Heart right ventricle (tissue), 16 donors: Measurements from ENCODE around the gene TMEM88. TPM values are rescaled to one million over a fixed set of nuclear protein-coding genes. Genes with fewer than 3 reads are reported as not detected.

Experiments used
- ATAC-seq, 8 donors: fragments of 200-7000 bp; cut with Tn5 transposase; one replicate each; pipeline ENCODE4 v1.9.1; 2020; ENCODE audit warnings: mild to moderate bottlenecking in 8 of 8, moderate library complexity in 8 of 8, moderate number of reproducible peaks in 1 of 8
- DNase-seq, 2 donors: peaks; one replicate each; pipeline ENCODE4 v3.0.0-alpha.2; 2020
- H3K27ac ChIP-seq, 10 donors: fragments of 200-600 bp; sonication (generic) in 2 of 10; one replicate each; pipeline versions ENCODE4 v1.5.0 to v1.8.0; 2020 to 2022; ENCODE audit warnings: mild to moderate bottlenecking in 3 of 10
- H3K27me3 ChIP-seq, 7 donors: fragments of 200-600 bp; one replicate each; pipeline ENCODE4 v1.8.0; 2021 to 2022; ENCODE audit warnings: mild to moderate bottlenecking in 2 of 7
- H3K36me3 ChIP-seq, 9 donors: fragments of 200-600 bp; sonication (generic) in 1 of 9; one replicate each; pipeline versions ENCODE4 v1.5.0 to v1.8.0; 2020 to 2022; ENCODE audit warnings: mild to moderate bottlenecking in 2 of 9
- H3K4me1 ChIP-seq, 9 donors: fragments of 200-600 bp; sonication (generic) in 1 of 9; one replicate each; pipeline versions ENCODE4 v1.5.0 to v1.8.0; 2020 to 2022; ENCODE audit warnings: mild to moderate bottlenecking in 4 of 9
- H3K4me3 ChIP-seq, 10 donors: fragments of 200-600 bp; sonication (generic) in 2 of 10; one replicate each; pipeline versions ENCODE4 v1.5.0 to v1.8.0; 2020 to 2022; ENCODE audit warnings: mild to moderate bottlenecking in 7 of 10, moderate library complexity in 2 of 10
- H3K9me3 ChIP-seq, 11 donors: fragments of 200-600 bp in 10 of 11; sonication (generic) in 2 of 11; one replicate each; pipeline versions ENCODE4 v1.5.0 to v1.8.0; 2013 to 2022; ENCODE audit warnings: mild to moderate bottlenecking in 2 of 11, control low read depth in 1 of 11, moderate library complexity in 1 of 11
- CTCF ChIP-seq, 9 donors: fragments of 200-600 bp; sonication (generic) in 2 of 9; IDR thresholded peaks; one replicate each; pipeline versions ENCODE4 v1.5.0 to v1.8.0; 2021 to 2022; ENCODE audit warnings: antibody characterized with exemption in 9 of 9, mild to moderate bottlenecking in 5 of 9, moderate library complexity in 1 of 9
- WGBS, 2 donors: extraction: QIAGEN DNeasy Blood & Tissue Kit; methylation state at CpG; one replicate each; pipeline ENCODE4 v1.1.7; 2013; ENCODE audit warnings: inconsistent platforms in 1 of 2; 5-methylcytosine and 5-hydroxymethylcytosine counted together
- intact Hi-C, 10 donors: fragments of 100-400 bp; cut with DNase I; formaldehyde crosslinking; loops; one replicate each; pipeline versions ENCODE4 v1.11.1 to v1.14.2; 2022
- polyA plus RNA-seq, 2 donors: library from polyadenylated mRNA; stranded (reverse); fragments of 200-250 nt; gene quantifications; one replicate each; pipeline ENCODE4 v1.2.3, GENCODE V29; 2013
- total RNA-seq, 10 donors: library from RNA; stranded (reverse); fragmentation: NEBNext Ultra II Directional in 3 of 10; extraction: Animal tissue kit (Norgen Biotek cat#: 25700) in 3 of 10; gene quantifications; one replicate each; pipeline versions ENCODE4 v1.2.1 to v1.2.4, GENCODE V29; 2021 to 2023
- donor health status: Arrhythmogenic right ventricular cardiomyopathy.
- donor health status: ischemic (EF 13 %, LVEDD 7.1; RV severe dilation, severe dysfunction).
- donor health status: healthy with polysubstance abuse.
- donor health status: DM: no; HTN: yes; CAD: no.
- donor health status: DM: no; HTN: no; CAD: no.
- donor health status: ischemic (EF 25% LVEDD 6.9; RV normal size, moderate dysfunction).
- donor health status: ischemic (EF 25% LVEDD 5.7; RV mildly dilated, moderate dysfunction).
- donor health status: healthy.
- donor health status: DM: yes; HTN: yes; CAD: no.
- donor health status: Ischemic cardiomyopathy.
- donor health status: ischemic (EF 35%, LVEDD 5.7; RV mildly dilated, moderate dysfunction).
- donor health status: nonischemic (EF 11% LVEDD 7.7; RV severe dilation, severe dysfunction).
- donor health status: DM: yes; HTN: yes; CAD: no.
- donor health status: PGD.
- donor health status: ischemic (EF 29% LVEDD 5.4; RV normal size, mild dysfunction).
- donor health status: nonischemic (EF 23%, LVEDD 6.1; RV moderate dilation, normal function).

Gene TMEM88
- total and polyA plus RNA-seq, 12 donors, result 12.3 to 298 (median 24.8) TPM

- Histone ChIP-seq H3K9me3 (no peaks in the 10 kb centered on the region), H3K36me3 (peaks cover 0 to 15% (median 0%) of the 10 kb centered on the region in 9 donors), H3K4me1 (peaks cover 12 to 62% (median 56%) of the 10 kb centered on the region in 9 donors), H3K27ac (peak overlapping the region in 9 of 10 donors; percentile 97 to 100 (median 99)), H3K4me3 (peak overlapping the region in 7 of 10 donors; percentile 31 to 95 (median 80)), H3K27me3 (no peaks in the 10 kb centered on the region)
- WGBS, 2 donors, result 8 to 11% methylated on average over 8 of the region's 8 CpGs
- no peak for ATAC-seq
- no peak for TF ChIP-seq CTCF (IDR thresholded peaks at IDR 0.05)
- DNase-seq, result no peak
- intact Hi-C loops, result loop anchor here in 2 of 10 donors (10.0 kb wide), 2 partner anchors 93 to 317 kb away; partner anchors contain the start of gene PER1 (in 1 of the 2)
These were observed 17.3 kb upstream of the TMEM88 start for GRCh38 chr17:7837408-7838088.

DNA sequence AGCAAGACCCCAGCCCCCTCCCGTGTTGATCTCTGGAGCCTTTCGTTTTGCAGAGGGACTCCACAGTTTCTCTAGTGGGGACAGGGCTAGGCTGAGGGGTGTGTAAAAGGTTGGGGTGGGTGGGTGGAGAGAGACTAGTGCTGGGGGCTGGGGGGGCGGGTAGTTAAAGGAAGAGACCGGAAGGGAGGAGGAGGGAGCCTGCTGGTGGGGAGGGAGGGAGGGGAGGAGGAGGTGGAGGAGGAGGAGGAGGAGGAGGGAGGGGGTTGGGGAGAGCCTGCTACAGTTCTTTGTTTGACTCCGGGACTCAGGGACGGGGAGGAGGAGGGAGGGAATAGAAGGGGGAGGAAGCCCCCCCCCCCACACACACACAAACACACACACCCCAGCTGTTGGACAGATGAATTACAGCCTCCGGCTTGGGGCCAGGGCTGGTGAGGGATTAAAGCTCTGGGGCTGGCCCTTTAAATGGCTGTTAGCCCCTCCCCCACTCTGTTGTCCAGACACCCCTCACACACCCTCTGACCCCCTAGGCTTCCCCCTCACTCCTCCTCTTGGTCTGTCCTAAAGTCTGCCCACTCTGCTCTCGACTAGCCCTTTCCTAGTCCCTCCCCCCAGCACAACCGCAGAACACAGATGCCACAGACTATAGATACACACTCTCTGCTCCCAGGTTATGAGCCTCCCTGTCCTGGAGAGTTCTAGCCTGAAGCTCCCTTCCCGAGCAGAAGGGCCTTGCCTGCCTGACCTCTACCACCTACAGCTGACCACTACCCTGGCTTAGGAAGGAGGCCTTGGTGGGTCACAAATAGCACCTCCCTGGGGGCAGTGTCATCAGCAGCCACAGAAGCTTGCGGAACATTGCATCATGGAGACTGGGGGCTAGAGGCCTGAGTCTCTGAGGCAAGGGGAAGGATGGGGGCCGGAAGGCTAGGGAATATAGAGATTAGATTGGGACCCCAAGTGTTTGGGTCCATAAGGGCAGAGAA is 16.5 kb upstream of the TMEM88 start:
- TF ChIP-seq CTCF (IDR thresholded peaks at IDR 0.05), result no peak
- WGBS, 2 donors, result 14 to 17% methylated on average over 8 to 12 of the region's 12 CpGs
- no peak for ATAC-seq
- intact Hi-C loops, result loop anchor here in 2 of 10 donors (10.0 kb wide), 2 partner anchors 94 to 316 kb away; partner anchors contain the start of gene PER1 (in 1 of the 2)
- DNase-seq, result no peak
- Histone ChIP-seq H3K4me1 (peaks cover 11 to 61% (median 57%) of the 10 kb centered on the region in 9 donors), H3K27me3 (no peaks in the 10 kb centered on the region), H3K36me3 (peaks cover 0 to 15% (median 0%) of the 10 kb centered on the region in 9 donors), H3K9me3 (no peaks in the 10 kb centered on the region), H3K27ac (peak overlapping the region in 8 of 10 donors; percentile 20 to 100 (median 99)), H3K4me3 (peak overlapping the region in 6 of 10 donors; percentile 31 to 95 (median 85))

DNA sequence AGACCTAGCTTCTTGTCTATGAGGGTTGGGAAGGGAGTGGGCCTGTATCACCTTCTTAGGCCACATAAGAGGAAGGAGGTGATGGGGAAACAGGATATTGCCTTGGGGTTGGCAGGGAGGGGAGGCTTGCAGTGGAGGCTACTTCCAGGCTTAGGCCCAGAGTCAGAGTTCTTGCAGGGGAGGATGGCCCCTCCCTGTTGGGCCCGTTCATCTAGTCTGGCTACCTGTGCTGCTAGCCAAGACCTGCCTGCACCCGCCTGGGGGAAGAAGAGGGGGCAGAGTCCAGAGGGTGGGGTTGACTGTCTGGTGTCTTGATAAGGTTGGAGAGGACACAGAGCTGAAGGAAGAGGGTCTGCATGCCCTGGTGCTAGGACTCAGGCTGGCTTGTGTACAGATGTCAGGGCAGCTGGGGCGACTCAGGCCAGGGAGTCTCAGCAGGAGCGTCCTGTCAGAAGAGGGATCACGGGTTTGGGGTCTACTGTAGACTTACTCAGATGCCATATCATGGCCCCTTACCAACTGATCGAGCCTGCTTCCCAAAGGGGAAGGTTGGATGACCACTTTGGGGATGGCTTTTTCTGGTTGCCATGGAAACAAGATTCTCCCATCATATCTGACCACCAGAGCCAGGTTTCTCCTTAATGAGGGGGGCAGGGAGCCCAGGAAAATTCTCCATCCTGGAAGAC is 15.5 kb upstream of the TMEM88 start:
- intact Hi-C loops, result loop anchor here in 2 of 10 donors (10.0 kb wide), 2 partner anchors 95 to 315 kb away; partner anchors contain the start of gene PER1 (in 1 of the 2)
- peak overlapping the region in 8 of 10 donors; percentile 33 to 100 (median 80) for H3K27ac ChIP-seq

More for the DNA sequence above, 15.5 kb upstream of the TMEM88 start:
- TF ChIP-seq CTCF (IDR thresholded peaks at IDR 0.05), result no peak
- no peaks in the 10 kb centered on the region for H3K9me3 ChIP-seq
- no peak for DNase-seq
- ATAC-seq, result no peak
- H3K4me3 ChIP-seq, result peak overlapping the region in 1 of 10 donors; percentile 68
- H3K4me1 ChIP-seq, result peaks cover 9 to 61% (median 54%) of the 10 kb centered on the region in 9 donors
- no peaks in the 10 kb centered on the region for H3K27me3 ChIP-seq
- peaks cover 0 to 15% (median 0%) of the 10 kb centered on the region in 9 donors for H3K36me3 ChIP-seq
- 63 to 66% methylated on average over 6 of the region's 6 CpGs for WGBS, 2 donors
